Gastroesophageal sphincter (tissue), 4 donors: ENCODE measurements around the gene ARG2. TPM values are rescaled to one million over a fixed set of nuclear protein-coding genes. Genes with fewer than 3 reads are reported as not detected.

Experiments used
- ATAC-seq: fragments of 150-250 bp; one replicate; pipeline ENCODE4 v1.9.1; 2016; ENCODE audit warnings: mild to moderate bottlenecking, moderate library complexity
- H3K27ac ChIP-seq, 4 donors: fragments of 200-600 bp; sonication (generic) in 3 of 4; 1 replicate in 3 of 4; 2 replicates in 1 of 4; pipeline ENCODE4 v1.5.1; 2016 to 2019
- H3K27me3 ChIP-seq: fragments of 200-600 bp; sonication (generic); one replicate; pipeline ENCODE4 v1.5.1; 2019
- H3K36me3 ChIP-seq, 2 donors: fragments of 200-600 bp; sonication (generic); one replicate each; pipeline ENCODE4 v1.5.1; 2019; ENCODE audit warnings: control low read depth in 1 of 2
- H3K4me1 ChIP-seq, 3 donors: fragments of 200-600 bp; sonication (generic); 1 replicate in 2 of 3; 2 replicates in 1 of 3; pipeline ENCODE4 v1.5.1; 2016 to 2019; ENCODE audit warnings: control low read depth in 2 of 3
- H3K4me3 ChIP-seq, 2 donors: fragments of 200-600 bp; sonication (generic); one replicate each; pipeline ENCODE4 v1.5.1; 2019; ENCODE audit warnings: mild to moderate bottlenecking in 1 of 2, moderate library complexity in 1 of 2
- H3K9me3 ChIP-seq, 3 donors: fragments of 200-600 bp; sonication (generic); one replicate each; pipeline ENCODE4 v1.5.1; 2017 to 2019; ENCODE audit warnings: control low read depth in 2 of 3
- CTCF ChIP-seq, 4 experiments: fragments of 200-600 bp in 2 of 4; fragments of 450-650 bp in 2 of 4; sonication (generic) in 1 of 4; IDR thresholded peaks; one replicate each; pipeline ENCODE4 v1.5.1; 2017 to 2019; ENCODE audit warnings: antibody characterized with exemption in 4 of 4, mild to moderate bottlenecking in 2 of 4, moderate library complexity in 2 of 4
- EP300 ChIP-seq: sonication (generic); formaldehyde crosslinking; IDR thresholded peaks from one replicate; pipeline ENCODE4 v1.6.1; 2017; ENCODE audit warnings: antibody characterized with exemption, mild to moderate bottlenecking
- POLR2A ChIP-seq, 2 donors: fragments of 450-650 bp; IDR thresholded peaks; one replicate each; pipeline ENCODE4 v1.6.1; 2017; ENCODE audit warnings: antibody characterized with exemption in 2 of 2, mild to moderate bottlenecking in 2 of 2, moderate library complexity in 1 of 2
- POLR2AphosphoS5 ChIP-seq: sonication (generic); formaldehyde crosslinking; IDR thresholded peaks from one replicate; pipeline ENCODE4 v1.6.1; 2017; ENCODE audit warnings: antibody characterized with exemption
- WGBS, 2 donors: methylation state at CpG; one replicate each; pipeline ENCODE4 v1.1.5; 2018; ENCODE audit warnings: low coverage in 1 of 2; 5-methylcytosine and 5-hydroxymethylcytosine counted together
- total RNA-seq, 4 donors: library from RNA; depleted of rRNA; stranded (reverse); fragments of >200 nt; gene quantifications; one replicate each; pipeline ENCODE4 v1.1.0, GENCODE V29; 2016

Gene ARG2
- total RNA-seq, 4 donors from 2014 or later: 5.7 to 24.7 (median 14.9) TPM

DNA sequence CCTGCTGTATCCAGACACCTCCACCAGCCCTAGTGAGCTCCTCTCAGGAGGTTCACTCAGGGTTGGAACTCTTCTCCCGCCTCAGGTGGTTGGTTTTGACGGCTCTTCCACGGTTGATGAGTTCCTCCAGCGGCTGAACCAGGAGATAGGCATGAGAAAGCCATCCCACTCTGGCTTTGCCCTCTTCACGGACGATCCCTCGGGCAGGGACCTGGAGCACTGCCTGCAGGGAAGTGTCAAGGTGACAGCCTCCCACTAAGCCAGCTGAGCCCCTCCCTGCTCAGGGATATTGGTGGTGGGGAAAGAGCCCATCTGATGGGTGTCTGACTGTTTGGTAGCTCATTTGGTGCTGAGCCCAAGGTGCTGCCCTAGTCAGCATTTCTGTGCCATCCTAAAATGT is 40.1 kb upstream of the ARG2 start:
- WGBS, 2 donors: no CpG with 5 or more reads among the region's 7 CpGs
- H3K4me1 ChIP-seq: no peaks in the 10 kb centered on the region
- H3K36me3 ChIP-seq: peaks cover 0 to 71% of the 10 kb centered on the region in 2 donors

DNA sequence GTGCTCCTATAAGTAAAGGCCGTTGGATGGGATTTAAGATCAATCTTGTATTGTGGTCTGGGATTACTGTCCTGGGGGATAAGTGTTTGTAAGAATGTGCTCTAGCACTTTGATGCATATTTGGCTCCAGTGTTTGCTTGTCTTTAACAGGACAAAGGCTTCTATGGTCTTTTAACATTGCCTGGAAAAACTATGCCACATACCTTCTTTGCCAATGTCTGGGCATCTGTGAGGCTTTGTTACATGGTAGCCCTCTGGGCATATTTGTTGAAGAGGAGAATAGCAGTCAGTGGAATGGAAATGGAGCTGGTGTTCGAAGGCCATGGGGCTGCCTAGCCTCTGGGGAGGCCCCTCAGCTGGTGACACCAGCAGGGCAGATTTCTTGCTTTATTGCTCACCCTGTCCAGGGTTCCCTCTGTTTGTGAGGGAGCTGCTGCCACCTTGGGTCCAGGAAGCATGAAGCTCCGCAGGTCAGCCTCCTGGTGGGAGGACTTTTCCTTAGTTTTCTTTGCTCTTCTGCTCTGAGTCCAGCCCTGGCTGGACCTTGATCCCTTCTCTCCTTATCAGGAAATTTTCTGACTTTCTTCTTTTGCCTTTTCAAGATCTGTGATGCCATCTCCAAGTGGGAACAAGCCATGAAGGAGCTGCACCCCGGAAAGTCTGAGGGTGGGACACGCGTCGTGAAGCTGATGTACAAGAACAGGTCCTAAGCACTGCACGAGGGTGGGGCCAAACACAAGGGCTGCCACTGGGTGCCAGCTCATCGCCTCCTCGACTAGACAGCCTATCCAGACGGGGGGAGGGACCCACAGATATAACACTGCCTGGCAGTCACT is 39.2 kb upstream of the ARG2 start:
- Histone ChIP-seq H3K36me3 (peaks cover 0 to 78% of the 10 kb centered on the region in 2 donors), H3K9me3 (no peaks in the 10 kb centered on the region), H3K27me3 (no peaks in the 10 kb centered on the region), H3K27ac (no peak overlapping the region), H3K4me3 (no peak overlapping the region), H3K4me1 (no peaks in the 10 kb centered on the region)
- TF ChIP-seq CTCF (IDR thresholded peaks at IDR 0.05) (no peak), POLR2A (IDR thresholded peaks at IDR 0.05) (no peak), POLR2AphosphoS5 (no peak)
- no peak for ATAC-seq
- 73 to 91% methylated on average over 5 to 8 of the region's 11 CpGs for WGBS, 2 donors

More for the DNA sequence above, 40.1 kb upstream of the ARG2 start:
- no peak for TF ChIP-seq CTCF (IDR thresholded peaks at IDR 0.05)
- TF ChIP-seq POLR2AphosphoS5: no peak
- Histone ChIP-seq H3K4me3 (no peak overlapping the region), H3K9me3 (no peaks in the 10 kb centered on the region), H3K27me3 (no peaks in the 10 kb centered on the region), H3K27ac (no peak overlapping the region)
- no peak for ATAC-seq

DNA sequence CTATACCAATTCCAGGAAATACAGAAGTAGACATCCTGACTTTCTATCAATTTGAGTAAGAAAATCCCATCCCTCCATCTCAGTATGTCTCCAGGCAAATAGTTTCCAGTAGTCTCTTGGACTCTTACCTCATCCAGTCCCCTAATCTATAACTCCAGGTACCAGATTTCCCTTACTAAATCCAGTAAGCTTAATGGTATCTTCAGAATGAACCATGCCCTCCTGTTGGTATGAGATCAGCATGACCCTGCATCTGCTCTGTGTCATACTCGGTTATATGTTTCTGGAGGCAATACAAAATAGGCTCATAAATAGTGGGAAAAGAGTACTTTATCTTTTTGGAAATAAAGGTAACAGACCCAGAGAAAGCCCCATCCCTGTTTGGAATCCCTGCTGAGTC is 38.1 kb upstream of the ARG2 start:
- 80 to 100% methylated on average over 1 of the region's 1 CpG for WGBS, 2 donors
- H3K27ac ChIP-seq: no peak overlapping the region
- H3K4me1 ChIP-seq: no peaks in the 10 kb centered on the region
- TF ChIP-seq CTCF (IDR thresholded peaks at IDR 0.05): no peak
- no peaks in the 10 kb centered on the region for H3K27me3 ChIP-seq
- H3K4me3 ChIP-seq: no peak overlapping the region
- no peaks in the 10 kb centered on the region for H3K9me3 ChIP-seq
- H3K36me3 ChIP-seq: peaks cover 0 to 80% of the 10 kb centered on the region in 2 donors
- no peak for ATAC-seq

GRCh38 chr14:67582061-67582460 is 37.7 kb upstream of the ARG2 start:
- Histone ChIP-seq H3K4me1 (no peaks in the 10 kb centered on the region), H3K9me3 (no peaks in the 10 kb centered on the region), H3K27me3 (no peaks in the 10 kb centered on the region), H3K27ac (no peak overlapping the region), H3K36me3 (peaks cover 0 to 82% of the 10 kb centered on the region in 2 donors), H3K4me3 (no peak overlapping the region)
- no peak for ATAC-seq
- WGBS, 2 donors: 89 to 92% methylated on average over 2 to 6 of the region's 7 CpGs
- TF ChIP-seq POLR2AphosphoS5: no peak
- TF ChIP-seq CTCF (IDR thresholded peaks at IDR 0.05): no peak
- TF ChIP-seq POLR2A (IDR thresholded peaks at IDR 0.05): no peak
- no peak for TF ChIP-seq EP300
